ENCODE data around the gene CSKMT. TPM values are rescaled to one million over a fixed set of nuclear protein-coding genes. Genes with fewer than 3 reads are reported as not detected.

Gene CSKMT
- total RNA-seq, 1 experiment from 2014 or later: 63.5 TPM

DNA sequence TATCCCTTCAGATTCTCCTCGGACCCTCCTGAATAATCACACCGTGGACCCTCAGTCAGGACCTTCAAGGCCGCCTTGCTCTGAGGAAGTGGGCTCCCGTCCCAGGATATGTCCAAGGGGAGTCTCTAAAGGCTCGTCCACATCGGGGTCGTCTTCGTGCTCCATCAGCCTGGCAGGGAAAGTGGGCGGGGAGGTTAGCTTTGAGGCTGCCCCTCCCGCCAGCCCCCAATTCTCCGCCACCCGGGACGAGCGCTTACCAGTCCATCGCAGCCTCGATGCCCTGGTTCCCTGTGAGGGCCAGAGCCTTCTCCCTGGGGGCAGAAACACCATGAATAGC lies 13.3 kb downstream of the CSKMT start:
- CTCF ChIA-PET: no interaction called here

More for the DNA sequence above, 13.3 kb downstream of the CSKMT start:
- ChIA-PET POLR2A (interaction anchor here (3.0 kb wide), 1 partner anchor 10 kb away, joined by 16 read pairs; no protein-coding TSS in a partner anchor), RAD21 (ENCODE audit: low non-redundant PET in 1 of 2, low total read pairs in 2 of 2, uncharacterized antibody in 2 of 2, unreplicated experiment in 2 of 2) (no interaction called here)
- H3K9me3 ChIP-seq (ENCODE audit: control insufficient read depth in 1 of 2, insufficient read depth in 1 of 2, low read depth in 1 of 2, low read length in 2 of 2): no peaks in the 10 kb centered on the region
- BruUV-seq (replicated peaks): no TSS peak
- intact Hi-C loops (cut with micrococcal nuclease): loop anchor here (10.0 kb wide), 1 partner anchor 86 kb away; the partner anchor contains the start of gene POLR2G
- H3K4me1 ChIP-seq (ENCODE audit: control insufficient read depth in 1 of 2, insufficient read depth in 2 of 2, low read length in 2 of 2): peaks cover 24 to 45% of the 10 kb centered on the region in 2 experiments
- peak overlapping the region; percentile 80 to 87 for H3K4me3 ChIP-seq (replicated peaks in 1 of 2; ENCODE audit: low read depth in 1 of 2, low read length in 2 of 2)
- peaks cover 4 to 11% of the 10 kb centered on the region in 2 experiments; a peak in 3 of 4 replicates for H3K36me3 ChIP-seq (ENCODE audit: control insufficient read depth in 1 of 2, insufficient read depth in 2 of 2, low read length in 2 of 2)
- peak overlapping the region; percentile 95 for H3K4me2 ChIP-seq (ENCODE audit: low read length)
- peak overlapping the region; percentile 84 for H3K9ac ChIP-seq (ENCODE audit: low read length)
- no peaks in the 10 kb centered on the region for H3K27me3 ChIP-seq (ENCODE audit: insufficient read depth, low read length)
- no peaks in the 10 kb centered on the region for H4K20me1 ChIP-seq (ENCODE audit: insufficient read depth)
- no peak for TF ChIP-seq ELF1 (IDR thresholded peaks at IDR 0.05; ENCODE audit: borderline replicate concordance, low read depth)
- TF ChIP-seq SIN3A (IDR thresholded peaks at IDR 0.05; ENCODE audit: low read depth): no peak
- TF ChIP-seq FOSL1 (IDR thresholded peaks at IDR 0.05; ENCODE audit: low read depth): no peak
- TF ChIP-seq, protein P1, sequence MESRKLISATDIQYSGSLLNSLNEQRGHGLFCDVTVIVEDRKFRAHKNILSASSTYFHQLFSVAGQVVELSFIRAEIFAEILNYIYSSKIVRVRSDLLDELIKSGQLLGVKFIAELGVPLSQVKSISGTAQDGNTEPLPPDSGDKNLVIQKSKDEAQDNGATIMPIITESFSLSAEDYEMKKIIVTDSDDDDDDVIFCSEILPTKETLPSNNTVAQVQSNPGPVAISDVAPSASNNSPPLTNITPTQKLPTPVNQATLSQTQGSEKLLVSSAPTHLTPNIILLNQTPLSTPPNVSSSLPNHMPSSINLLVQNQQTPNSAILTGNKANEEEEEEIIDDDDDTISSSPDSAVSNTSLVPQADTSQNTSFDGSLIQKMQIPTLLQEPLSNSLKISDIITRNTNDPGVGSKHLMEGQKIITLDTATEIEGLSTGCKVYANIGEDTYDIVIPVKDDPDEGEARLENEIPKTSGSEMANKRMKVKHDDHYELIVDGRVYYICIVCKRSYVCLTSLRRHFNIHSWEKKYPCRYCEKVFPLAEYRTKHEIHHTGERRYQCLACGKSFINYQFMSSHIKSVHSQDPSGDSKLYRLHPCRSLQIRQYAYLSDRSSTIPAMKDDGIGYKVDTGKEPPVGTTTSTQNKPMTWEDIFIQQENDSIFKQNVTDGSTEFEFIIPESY (IDR thresholded peaks at IDR 0.05; ENCODE audit: extremely low read depth, insufficient replicate concordance, low read length): no peak
- TF ChIP-seq YY1 (IDR thresholded peaks at IDR 0.05; ENCODE audit: extremely low read depth, insufficient replicate concordance, low read depth, low read length): no peak
- no peak for TF ChIP-seq POLR2A (IDR thresholded peaks at IDR 0.05; ENCODE audit: borderline replicate concordance, extremely low read depth, insufficient read depth, insufficient read length)
- TF ChIP-seq TCF7L2 (IDR thresholded peaks at IDR 0.05; ENCODE audit: borderline replicate concordance, extremely low read depth, insufficient read depth, insufficient read length): no peak
- TF ChIP-seq, protein P2, sequence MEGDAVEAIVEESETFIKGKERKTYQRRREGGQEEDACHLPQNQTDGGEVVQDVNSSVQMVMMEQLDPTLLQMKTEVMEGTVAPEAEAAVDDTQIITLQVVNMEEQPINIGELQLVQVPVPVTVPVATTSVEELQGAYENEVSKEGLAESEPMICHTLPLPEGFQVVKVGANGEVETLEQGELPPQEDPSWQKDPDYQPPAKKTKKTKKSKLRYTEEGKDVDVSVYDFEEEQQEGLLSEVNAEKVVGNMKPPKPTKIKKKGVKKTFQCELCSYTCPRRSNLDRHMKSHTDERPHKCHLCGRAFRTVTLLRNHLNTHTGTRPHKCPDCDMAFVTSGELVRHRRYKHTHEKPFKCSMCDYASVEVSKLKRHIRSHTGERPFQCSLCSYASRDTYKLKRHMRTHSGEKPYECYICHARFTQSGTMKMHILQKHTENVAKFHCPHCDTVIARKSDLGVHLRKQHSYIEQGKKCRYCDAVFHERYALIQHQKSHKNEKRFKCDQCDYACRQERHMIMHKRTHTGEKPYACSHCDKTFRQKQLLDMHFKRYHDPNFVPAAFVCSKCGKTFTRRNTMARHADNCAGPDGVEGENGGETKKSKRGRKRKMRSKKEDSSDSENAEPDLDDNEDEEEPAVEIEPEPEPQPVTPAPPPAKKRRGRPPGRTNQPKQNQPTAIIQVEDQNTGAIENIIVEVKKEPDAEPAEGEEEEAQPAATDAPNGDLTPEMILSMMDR (IDR thresholded peaks at IDR 0.05 in 2 of 3, conservative IDR thresholded peaks at IDR 0.05 in 1 of 3; ENCODE audit: borderline replicate concordance in 1 of 3, insufficient read depth in 1 of 3, low read depth in 2 of 3, low read length in 2 of 3): no peak
- TF ChIP-seq SP1 (IDR thresholded peaks at IDR 0.05; ENCODE audit: low read depth): no peak
- TF ChIP-seq ZNF274 (IDR thresholded peaks at IDR 0.05; ENCODE audit: low read depth, low read length): no peak
- TF ChIP-seq EZH2 (IDR thresholded peaks at IDR 0.05): no peak
- TF ChIP-seq, protein P3, sequence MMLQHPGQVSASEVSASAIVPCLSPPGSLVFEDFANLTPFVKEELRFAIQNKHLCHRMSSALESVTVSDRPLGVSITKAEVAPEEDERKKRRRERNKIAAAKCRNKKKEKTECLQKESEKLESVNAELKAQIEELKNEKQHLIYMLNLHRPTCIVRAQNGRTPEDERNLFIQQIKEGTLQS (IDR thresholded peaks at IDR 0.05): no peak
- TF ChIP-seq EGR1 (IDR thresholded peaks at IDR 0.05; ENCODE audit: low read depth): no peak
- no peak overlapping the region for H2AFZ ChIP-seq (ENCODE audit: low read depth, low read length, poor library complexity, severe bottlenecking)
- H3K27ac ChIP-seq (ENCODE audit: low read depth, low read length): peak overlapping the region; percentile 82
- ATAC-seq (peak; percentile 6; the same call in 1 of the 2 replicates), DNase-seq (ENCODE audit: low read depth, low spot score) (no peak)
- no peaks in the 10 kb centered on the region for H3K9me2 ChIP-seq (ENCODE audit: insufficient read depth)
- H3K79me2 ChIP-seq (ENCODE audit: insufficient read depth, low read length): peaks cover 49% of the 10 kb centered on the region

All from HCT116 (cell line).